OCI-LY3 (cell line): Measurements from ENCODE around the gene MAP2K4.

Experiments
- H2AFZ ChIP-seq: fragments of 200-600, 300-600 bp; shearing (Covaris generic); 2 replicates; pipeline ENCODE4 v1.6.0; 2014; ENCODE audit warnings: antibody characterized with exemption, low read depth, low read length
- H3K27ac ChIP-seq: fragments of 200-600, 300-600 bp; sonication (generic); 2 replicates; pipeline ENCODE4 v1.5.1; 2014; ENCODE audit warnings: mild to moderate bottlenecking, low read length, moderate library complexity, mixed read lengths
- H3K27me3 ChIP-seq: fragments of 200-600, 300-600 bp; sonication (generic); 2 replicates; pipeline ENCODE4 v1.6.1; 2014; ENCODE audit warnings: low read depth, low read length, mixed read lengths
- H3K36me3 ChIP-seq: fragments of 200-600, 300-600 bp; sonication (generic); replicated peaks from 2 replicates; pipeline ENCODE3; 2014; ENCODE audit warnings: low read depth, low read length, mixed read lengths
- H3K4me1 ChIP-seq: fragments of 300-600, 200-600 bp; sonication (generic); 2 replicates; pipeline ENCODE4 v1.6.1; 2014; ENCODE audit warnings: low read length, mixed read lengths
- H3K4me2 ChIP-seq: fragments of 200-600, 300-600 bp; sonication (generic); 2 replicates; pipeline ENCODE4 v1.6.1; 2014; ENCODE audit warnings: low read length, mixed read lengths
- H3K4me3 ChIP-seq: fragments of 300-600, 200-600 bp; sonication (generic); 2 replicates; pipeline ENCODE4 v1.5.1; 2014; ENCODE audit warnings: antibody characterized with exemption, mild to moderate bottlenecking, low read length, moderate library complexity
- H3K79me2 ChIP-seq: fragments of 300-600, 200-600 bp; shearing (Covaris generic); 2 replicates; pipeline ENCODE4 v1.6.1; 2014; ENCODE audit warnings: mild to moderate bottlenecking, low read length, mixed read lengths
- H3K9ac ChIP-seq: fragments of 300-600, 200-600 bp; shearing (Covaris generic); 2 replicates; pipeline ENCODE4 v1.6.0; 2014; ENCODE audit warnings: mild to moderate bottlenecking, low read length, moderate library complexity
- H3K9me3 ChIP-seq: fragments of 200-600, 300-600 bp; shearing (Covaris generic); 2 replicates; pipeline ENCODE4 v1.6.1; 2014; ENCODE audit warnings: low read length, mixed read lengths; ENCODE audit not compliant: insufficient read depth
- H4K20me1 ChIP-seq: fragments of 200-600, 300-600 bp; sonication (generic); 2 replicates; pipeline ENCODE4 v1.6.1; 2016; ENCODE audit warnings: low read length, mixed read lengths; ENCODE audit not compliant: insufficient read depth
- CTCF ChIP-seq: fragments of 200-600, 300-600 bp; sonication (generic); IDR thresholded peaks from 2 replicates; pipeline ENCODE4 v1.5.1; 2014; ENCODE audit warnings: antibody characterized with exemption, low read length, low read depth
- EZH2phosphoT487 ChIP-seq: fragments of 200-600 bp; shearing (Covaris generic); IDR thresholded peaks from 2 replicates; pipeline ENCODE4 v1.6.1; 2018; ENCODE audit warnings: antibody characterized with exemption, mixed run types, low read depth

MAP2K4 gene

GRCh38 chr17:12043702-12044101 is 23.0 kb downstream of the MAP2K4 start:
- Histone ChIP-seq H3K27me3 (no peaks in the 10 kb centered on the region), H3K4me2 (no peak overlapping the region), H3K9me3 (no peaks in the 10 kb centered on the region), H3K27ac (no peak overlapping the region), H3K4me3 (no peak overlapping the region), H3K4me1 (peaks cover under 1% of the 10 kb centered on the region; the same call in 1 of the 2 replicates), H2AFZ (no peak overlapping the region), H3K79me2 (peaks cover 58% of the 10 kb centered on the region), H4K20me1 (peaks cover 32% of the 10 kb centered on the region), H3K36me3 (no peaks in the 10 kb centered on the region), H3K9ac (no peak overlapping the region)
- TF ChIP-seq EZH2phosphoT487 (no peak), CTCF (no peak)

GRCh38 chr17:12046786-12047185 is 26.1 kb downstream of the MAP2K4 start:
- Histone ChIP-seq H3K9ac (no peak overlapping the region), H3K9me3 (no peaks in the 10 kb centered on the region), H3K4me3 (no peak overlapping the region), H2AFZ (no peak overlapping the region), H3K36me3 (no peaks in the 10 kb centered on the region), H3K4me1 (peaks cover 2% of the 10 kb centered on the region; the same call in 1 of the 2 replicates), H4K20me1 (peaks cover 40% of the 10 kb centered on the region), H3K4me2 (no peak overlapping the region), H3K27me3 (no peaks in the 10 kb centered on the region), H3K27ac (no peak overlapping the region), H3K79me2 (peaks cover 75% of the 10 kb centered on the region)
- TF ChIP-seq EZH2phosphoT487 (no peak), CTCF (no peak)

- H3K27ac ChIP-seq, result no peak overlapping the region
- H3K9me3 ChIP-seq, result no peaks in the 10 kb centered on the region
- H3K9ac ChIP-seq, result no peak overlapping the region
- no peak overlapping the region for H3K4me2 ChIP-seq
- H4K20me1 ChIP-seq, result peaks cover 43% of the 10 kb centered on the region
- H3K4me3 ChIP-seq, result no peak overlapping the region
- no peak overlapping the region for H2AFZ ChIP-seq
- H3K4me1 ChIP-seq, result peaks cover 2% of the 10 kb centered on the region; the same call in 1 of the 2 replicates
- peaks cover 83% of the 10 kb centered on the region for H3K79me2 ChIP-seq
- H3K27me3 ChIP-seq, result no peaks in the 10 kb centered on the region
- no peaks in the 10 kb centered on the region for H3K36me3 ChIP-seq
- no peak for TF ChIP-seq CTCF
- no peak for TF ChIP-seq EZH2phosphoT487
Measured at GRCh38 chr17:12047681-12048376, 27.2 kb downstream of the MAP2K4 start.

- Histone ChIP-seq H3K4me2 (no peak overlapping the region), H2AFZ (no peak overlapping the region), H3K27ac (no peak overlapping the region), H3K9ac (no peak overlapping the region), H3K79me2 (peaks cover 83% of the 10 kb centered on the region), H3K27me3 (no peaks in the 10 kb centered on the region), H3K9me3 (no peaks in the 10 kb centered on the region), H4K20me1 (peaks cover 46% of the 10 kb centered on the region), H3K4me1 (peaks cover 2% of the 10 kb centered on the region; the same call in 1 of the 2 replicates), H3K36me3 (no peaks in the 10 kb centered on the region), H3K4me3 (no peak overlapping the region)
- TF ChIP-seq EZH2phosphoT487 (no peak), CTCF (no peak)
Measured at GRCh38 chr17:12048843-12049473, 28.3 kb downstream of the MAP2K4 start.
